DND-41 (cell line): ENCODE data around the gene FAM181B.

ENCODE experiments used
- ATAC-seq: fragments of 200-7000 bp; cut with Tn5 transposase; 3 replicates; pipeline ENCODE4 v1.9.1; 2021; ENCODE audit warnings: low read depth; ENCODE audit not compliant: insufficient read depth
- DNase-seq: peaks from one replicate; pipeline ENCODE4 v3.0.0-alpha.2; 2020
- H2AFZ ChIP-seq: 2 replicates; pipeline ENCODE4 v1.6.0; 2012; ENCODE audit warnings: low read depth, low read length
- H3K27ac ChIP-seq: 2 replicates; pipeline ENCODE4 v1.5.1; 2012; ENCODE audit warnings: low read length, inconsistent platforms
- H3K27me3 ChIP-seq: fragments of 200-600 bp; sonication (generic); 2 replicates; pipeline ENCODE4 v1.6.0; 2012; ENCODE audit warnings: low read length, mild to moderate bottlenecking, inconsistent platforms; ENCODE audit not compliant: insufficient read depth, poor library complexity
- H3K36me3 ChIP-seq: 2 replicates; pipeline ENCODE4 v1.5.1; 2012; ENCODE audit warnings: low read length, inconsistent platforms; ENCODE audit not compliant: insufficient read depth
- H3K4me1 ChIP-seq: 2 replicates; pipeline ENCODE4 v1.5.1; 2012; ENCODE audit warnings: mild to moderate bottlenecking, low read length; ENCODE audit not compliant: insufficient read depth
- H3K4me2 ChIP-seq: 2 replicates; pipeline ENCODE4 v1.6.0; 2012; ENCODE audit warnings: mild to moderate bottlenecking, moderate library complexity, low read length, inconsistent platforms; ENCODE audit not compliant: insufficient read depth
- H3K4me3 ChIP-seq, 2 experiments: fragments of 200-600 bp in 1 of 2; shearing (Covaris generic) in 1 of 2; 2 replicates each; pipeline ENCODE4 v1.5.1; 2012 to 2016; ENCODE audit warnings: inconsistent platforms in 2 of 2, low read length in 2 of 2, mild to moderate bottlenecking in 2 of 2, low read depth in 1 of 2, moderate library complexity in 1 of 2
- H3K79me2 ChIP-seq: 2 replicates; pipeline ENCODE4 v1.6.0; 2012; ENCODE audit warnings: low read length, inconsistent platforms; ENCODE audit not compliant: insufficient read depth
- H3K9ac ChIP-seq: 2 replicates; pipeline ENCODE4 v1.6.0; 2012; ENCODE audit warnings: low read depth, mild to moderate bottlenecking, inconsistent platforms, low read length, moderate library complexity
- H3K9me3 ChIP-seq: 2 replicates; pipeline ENCODE4 v1.5.1; 2012; ENCODE audit warnings: low read length, moderate library complexity, mild to moderate bottlenecking, inconsistent platforms; ENCODE audit not compliant: insufficient read depth, severe bottlenecking
- H4K20me1 ChIP-seq: 2 replicates; pipeline ENCODE4 v1.6.0; 2012; ENCODE audit warnings: low read length; ENCODE audit not compliant: insufficient read depth
- CTCF ChIP-seq: IDR thresholded peaks from 2 replicates; pipeline ENCODE4 v1.5.1; 2012; ENCODE audit warnings: borderline replicate concordance, low read length, moderate library complexity, mild to moderate bottlenecking; ENCODE audit not compliant: poor library complexity, severe bottlenecking; ENCODE audit errors: extremely low read depth
- EZH2 ChIP-seq: IDR thresholded peaks from 3 replicates; pipeline ENCODE4 v1.6.1; 2012; ENCODE audit warnings: borderline replicate concordance, low read depth, mild to moderate bottlenecking, moderate library complexity, low read length, inconsistent platforms; ENCODE audit not compliant: severe bottlenecking

FAM181B gene

GRCh38 chr11:82732348-82732733 is 1.3 kb downstream of the FAM181B start:
- Histone ChIP-seq H3K79me2 (no peaks in the 10 kb centered on the region), H3K27me3 (no peaks in the 10 kb centered on the region), H3K4me1 (no peaks in the 10 kb centered on the region), H3K36me3 (no peaks in the 10 kb centered on the region), H4K20me1 (no peaks in the 10 kb centered on the region), H3K4me2 (no peak overlapping the region), H3K4me3 (no peak overlapping the region), H3K9me3 (peaks cover 3% of the 10 kb centered on the region), H3K9ac (no peak overlapping the region), H2AFZ (no peak overlapping the region), H3K27ac (no peak overlapping the region)
- DNase-seq (no peak), ATAC-seq (no peak)
- TF ChIP-seq EZH2 = no peak
- TF ChIP-seq CTCF = no peak

- Histone ChIP-seq H3K9me3 (peaks cover 3% of the 10 kb centered on the region), H4K20me1 (no peaks in the 10 kb centered on the region), H3K4me2 (no peak overlapping the region), H3K27ac (no peak overlapping the region), H3K9ac (no peak overlapping the region), H2AFZ (no peak overlapping the region), H3K79me2 (no peaks in the 10 kb centered on the region), H3K27me3 (no peaks in the 10 kb centered on the region), H3K4me3 (no peak overlapping the region), H3K4me1 (no peaks in the 10 kb centered on the region), H3K36me3 (no peaks in the 10 kb centered on the region)
- no peak for TF ChIP-seq EZH2
- no peak for DNase-seq
- ATAC-seq = no peak
Observed at GRCh38 chr11:82731691-82732277, 1.9 kb downstream of the FAM181B start.

GRCh38 chr11:82730754-82731153 is 2.9 kb downstream of the FAM181B start:
- no peak overlapping the region for H3K27ac ChIP-seq
- no peaks in the 10 kb centered on the region for H4K20me1 ChIP-seq
- H3K4me2 ChIP-seq = no peak overlapping the region
- H3K79me2 ChIP-seq = no peaks in the 10 kb centered on the region
- H3K4me3 ChIP-seq = no peak overlapping the region
- DNase-seq (no peak), ATAC-seq (no peak)
- no peaks in the 10 kb centered on the region for H3K27me3 ChIP-seq
- no peak overlapping the region for H3K9ac ChIP-seq
- no peaks in the 10 kb centered on the region for H3K36me3 ChIP-seq
- peaks cover 3% of the 10 kb centered on the region for H3K9me3 ChIP-seq
- TF ChIP-seq CTCF (no peak), EZH2 (no peak)
- H3K4me1 ChIP-seq = no peaks in the 10 kb centered on the region
- H2AFZ ChIP-seq = no peak overlapping the region

- Histone ChIP-seq H3K9me3 (peaks cover 3% of the 10 kb centered on the region), H3K27ac (no peak overlapping the region), H3K4me1 (no peaks in the 10 kb centered on the region), H3K4me3 (no peak overlapping the region), H4K20me1 (no peaks in the 10 kb centered on the region), H3K36me3 (no peaks in the 10 kb centered on the region), H3K4me2 (no peak overlapping the region), H3K27me3 (no peaks in the 10 kb centered on the region), H2AFZ (no peak overlapping the region), H3K79me2 (no peaks in the 10 kb centered on the region), H3K9ac (no peak overlapping the region)
- ATAC-seq (no peak), DNase-seq (no peak)
- TF ChIP-seq CTCF (no peak), EZH2 (no peak)
Observed at GRCh38 chr11:82730286-82730685, 3.4 kb downstream of the FAM181B start.
